H1 (cell line): ENCODE data around the gene MAML3. TPM values are rescaled to one million over a fixed set of nuclear protein-coding genes. Genes with fewer than 3 reads are reported as not detected.

Source experiments
- CTBP2 ChIP-seq: IDR thresholded peaks from 2 replicates; pipeline ENCODE4 v1.7.0; 2011; ENCODE audit warnings: borderline replicate concordance, mild to moderate bottlenecking, moderate library complexity, mixed read lengths, low read length; ENCODE audit not compliant: insufficient read depth, insufficient read length
- HDAC2 ChIP-seq, 2 experiments: fragments of 300-600 bp in 1 of 2; sonication (generic) in 1 of 2; IDR thresholded peaks; 2 replicates each; pipeline ENCODE4 v1.6.1; 2011 to 2012; ENCODE audit warnings: low read depth in 2 of 2, low read length in 2 of 2, mild to moderate bottlenecking in 2 of 2, moderate library complexity in 2 of 2, borderline replicate concordance in 1 of 2, inconsistent platforms in 1 of 2
- KDM4A ChIP-seq: IDR thresholded peaks from one replicate; pipeline ENCODE4 v1.7.1; 2012; ENCODE audit warnings: low read depth, mild to moderate bottlenecking, moderate library complexity, low read length, inconsistent platforms; ENCODE audit not compliant: severe bottlenecking
- MAFK ChIP-seq: IDR thresholded peaks from 2 replicates; pipeline ENCODE4 v1.6.1; 2012; ENCODE audit warnings: low read depth, mild to moderate bottlenecking, improper control_type of control experiment, low read length
- POU5F1 ChIP-seq: IDR thresholded peaks from 2 replicates; pipeline ENCODE4 v1.6.1; 2011; ENCODE audit warnings: low read depth, mild to moderate bottlenecking, low read length, moderate library complexity
- RNF2 ChIP-seq: fragments of 200-900, 300-1000 bp; sonication (generic); IDR thresholded peaks from 2 replicates; pipeline ENCODE4 v1.7.1; 2016; ENCODE audit warnings: borderline replicate concordance, low read depth, mild to moderate bottlenecking, antibody characterized with exemption, low read length; ENCODE audit not compliant: poor library complexity, severe bottlenecking; ENCODE audit errors: missing control alignments
- polyA plus RNA-seq, 7 experiments: library from polyadenylated mRNA; depleted of rRNA in 3 of 7; stranded (reverse) in 5 of 7; unstranded in 2 of 7; fragments of >200 nt in 5 of 7; fragments of 200-250 nt in 2 of 7; gene quantifications; 1 replicate in 5 of 7; 2 replicates in 1 of 7; 4 replicates in 1 of 7; pipeline versions ENCODE4 v1.2.1 to v1.2.3, GENCODE V29; 2011 to 2013; ENCODE audit warnings: missing spikeins in 2 of 7, mixed read lengths in 2 of 7
- total RNA-seq: library from RNA; stranded (reverse); fragmentation: NEBNext Ultra II Directional; extraction: Animal tissue kit (Norgen Biotek cat#: 25700); gene quantifications from 2 replicates; pipeline ENCODE4 v1.2.1, GENCODE V29; 2021

MAML3 gene
- total and polyA plus RNA-seq, 2 of the 8 experiments (the other 6 are each of a cell fraction or from before 2014, with no cell fraction given) = 2.1 to 5.7 TPM

GRCh38 chr4:139938414-139938813, 215.6 kb downstream of the MAML3 start (continued):
- TF ChIP-seq RNF2 (no peak), KDM4A (no peak), HDAC2 (IDR thresholded peaks at IDR 0.05; ENCODE audit: borderline replicate concordance in 1 of 2, low read depth in 2 of 2, low read length in 2 of 2) (no peak), POU5F1 (no peak), MAFK (no peak), CTBP2 (no peak)
